HG02973 (cell line): Measurements from ENCODE around the gene METTL26.

ENCODE experiments used
- ATAC-seq: cut with Tn5 transposase; IDR thresholded peaks from one replicate; pipeline ENCODE4 v1.9.1; 2021; ENCODE audit warnings: moderate library complexity; ENCODE audit not compliant: unreplicated experiment

The METTL26 gene

DNA sequence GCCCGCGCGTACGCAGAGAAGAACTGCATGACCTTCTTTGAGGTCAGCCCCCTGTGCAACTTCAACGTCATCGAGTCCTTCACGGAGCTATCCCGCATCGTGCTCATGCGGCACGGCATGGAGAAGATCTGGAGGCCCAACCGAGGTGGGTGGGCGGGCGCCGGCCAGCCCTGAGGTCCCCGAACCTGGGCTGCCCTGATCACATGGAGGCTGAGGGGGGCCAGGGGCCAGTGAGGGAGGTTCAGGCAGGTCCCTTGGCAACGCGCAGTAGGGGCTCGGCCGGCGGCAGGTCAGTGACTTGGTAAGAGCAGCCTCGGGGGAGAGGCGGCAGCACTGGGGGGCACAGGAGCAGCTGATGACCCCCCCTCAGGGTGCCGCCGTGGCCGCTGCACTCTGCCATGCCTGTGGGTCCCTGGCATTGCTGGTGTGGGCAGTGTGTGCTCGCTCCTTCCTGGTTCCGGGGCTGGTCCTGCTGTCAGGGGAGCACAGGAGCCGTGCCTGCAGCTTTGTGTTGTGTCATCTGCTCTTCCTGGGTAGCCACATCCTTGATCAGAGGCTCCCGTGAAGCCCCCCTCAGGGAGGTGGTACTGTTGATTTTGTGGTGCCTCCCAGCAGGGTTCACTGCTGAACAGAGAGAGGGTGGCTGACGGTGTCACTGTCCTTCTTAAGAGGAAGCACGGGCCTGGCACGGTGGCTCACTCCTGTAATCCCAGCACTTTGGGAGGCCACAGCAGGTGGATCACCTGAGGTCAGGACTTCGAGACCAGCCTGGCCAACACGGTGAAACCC is 9.9 kb downstream of the METTL26 start:
- ATAC-seq: no peak

DNA sequence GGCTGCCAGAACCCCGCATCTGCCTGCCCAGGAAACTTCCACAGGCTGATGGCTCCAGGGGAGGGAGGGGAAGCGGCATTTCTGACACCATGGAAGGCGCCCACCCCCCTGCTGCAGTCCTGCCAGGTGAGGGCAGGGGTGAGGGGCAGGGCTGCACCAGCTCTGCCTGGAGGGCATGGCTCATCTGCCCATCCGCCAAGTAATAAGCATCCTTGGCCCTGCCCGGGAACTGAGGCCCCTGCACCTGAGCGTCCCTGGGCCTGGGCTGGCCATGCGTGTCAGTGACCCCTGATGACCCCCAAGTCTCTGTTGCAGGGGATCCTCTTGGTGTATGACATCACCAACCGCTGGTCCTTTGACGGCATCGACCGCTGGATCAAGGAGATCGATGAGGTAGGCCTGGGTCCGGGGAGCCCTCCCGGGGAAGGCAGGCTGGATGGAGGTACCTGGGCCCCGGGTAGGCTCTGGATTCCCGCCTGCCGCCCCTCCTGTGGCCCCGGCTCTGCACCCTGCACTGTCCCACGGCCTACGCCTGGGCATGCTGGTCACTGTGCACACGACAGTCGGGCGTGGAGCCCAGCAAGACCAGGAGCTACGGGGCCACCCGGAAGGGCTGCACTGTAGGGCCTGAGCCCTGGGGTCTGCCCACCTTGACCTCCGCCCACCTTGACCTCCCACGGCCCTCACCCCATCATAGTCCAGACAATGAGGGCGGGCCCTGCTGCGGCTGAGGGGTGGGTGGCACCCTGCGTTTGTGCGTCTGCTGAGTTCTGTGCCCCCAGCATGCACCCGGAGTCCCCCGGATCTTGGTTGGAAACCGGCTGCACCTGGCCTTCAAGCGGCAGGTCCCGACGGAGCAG is 10.8 kb downstream of the METTL26 start:
- ATAC-seq: no peak

DNA sequence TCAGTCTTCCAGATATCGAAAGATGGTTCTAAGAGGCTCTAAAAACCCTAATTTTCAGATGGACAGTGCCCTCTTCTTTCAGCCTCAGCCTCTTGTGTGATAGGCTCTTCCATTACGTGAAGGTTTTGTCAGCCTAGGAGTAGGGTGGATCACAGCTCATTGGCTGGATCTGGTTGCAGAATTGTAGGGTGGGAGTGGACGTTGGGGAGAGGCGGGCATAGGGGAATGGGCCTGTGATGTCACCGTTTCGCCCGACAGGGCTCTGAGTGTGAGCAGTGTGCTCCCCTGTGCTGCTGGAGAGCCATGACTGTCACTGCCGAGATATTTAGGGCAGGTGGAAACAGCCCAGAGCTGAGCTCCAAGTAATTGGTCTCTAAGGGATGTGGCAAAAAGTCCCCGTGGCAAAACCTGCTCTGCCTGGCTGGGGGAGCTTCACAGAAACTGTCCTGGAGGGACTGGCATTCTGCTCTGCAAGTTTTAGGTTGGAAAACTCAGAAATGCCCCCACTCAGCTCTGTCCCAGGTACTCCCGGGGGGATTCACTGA is 11.5 kb downstream of the METTL26 start:
- ATAC-seq: no peak

DNA sequence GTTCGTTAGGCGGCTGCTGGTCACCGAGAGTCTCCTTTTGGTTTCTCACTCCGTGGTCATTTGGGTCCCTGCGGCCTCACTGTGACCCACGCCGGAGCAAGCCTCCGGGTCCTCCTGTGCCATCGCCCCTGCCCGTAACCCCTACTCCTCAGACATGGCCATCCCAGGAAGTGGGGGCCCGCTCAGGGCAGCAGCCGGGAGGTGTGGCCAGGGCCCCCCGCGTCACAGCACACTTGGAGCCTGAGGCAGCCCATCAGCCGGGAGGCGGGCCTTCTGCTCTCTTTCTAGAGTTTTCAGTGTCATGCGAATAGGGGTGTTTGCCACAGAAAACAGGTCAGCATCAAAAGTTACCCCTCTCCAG is 13.2 kb downstream of the METTL26 start:
- ATAC-seq: no peak

DNA sequence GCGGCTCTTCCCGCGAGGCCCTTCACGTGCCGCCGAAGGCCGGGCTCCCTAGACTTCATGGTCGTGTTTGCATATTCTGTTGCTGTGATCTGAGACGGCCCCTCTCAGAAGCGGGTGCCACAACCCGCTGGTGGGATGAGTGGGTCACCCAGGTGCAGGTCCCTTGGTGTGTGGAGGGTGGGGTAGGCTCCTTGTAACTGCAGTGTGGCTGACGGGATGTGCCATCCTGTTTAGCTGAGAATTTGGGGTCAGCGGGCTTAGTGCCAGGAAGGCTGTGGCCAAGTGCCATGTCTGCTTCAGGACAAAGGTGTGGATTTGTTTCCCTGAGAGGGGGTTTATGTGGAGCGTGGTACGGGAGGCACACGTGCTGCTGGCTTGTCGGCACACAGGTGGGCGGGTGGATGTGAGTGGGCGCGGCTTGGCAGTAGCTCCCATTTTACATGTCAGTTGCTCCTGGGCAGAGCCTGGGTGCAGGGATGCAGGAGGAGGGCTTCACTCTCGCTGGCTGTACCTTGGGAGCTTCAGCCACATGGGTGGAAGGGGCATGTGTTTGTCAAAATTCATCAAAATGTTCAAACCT is 14.5 kb downstream of the METTL26 start:
- no peak for ATAC-seq

DNA sequence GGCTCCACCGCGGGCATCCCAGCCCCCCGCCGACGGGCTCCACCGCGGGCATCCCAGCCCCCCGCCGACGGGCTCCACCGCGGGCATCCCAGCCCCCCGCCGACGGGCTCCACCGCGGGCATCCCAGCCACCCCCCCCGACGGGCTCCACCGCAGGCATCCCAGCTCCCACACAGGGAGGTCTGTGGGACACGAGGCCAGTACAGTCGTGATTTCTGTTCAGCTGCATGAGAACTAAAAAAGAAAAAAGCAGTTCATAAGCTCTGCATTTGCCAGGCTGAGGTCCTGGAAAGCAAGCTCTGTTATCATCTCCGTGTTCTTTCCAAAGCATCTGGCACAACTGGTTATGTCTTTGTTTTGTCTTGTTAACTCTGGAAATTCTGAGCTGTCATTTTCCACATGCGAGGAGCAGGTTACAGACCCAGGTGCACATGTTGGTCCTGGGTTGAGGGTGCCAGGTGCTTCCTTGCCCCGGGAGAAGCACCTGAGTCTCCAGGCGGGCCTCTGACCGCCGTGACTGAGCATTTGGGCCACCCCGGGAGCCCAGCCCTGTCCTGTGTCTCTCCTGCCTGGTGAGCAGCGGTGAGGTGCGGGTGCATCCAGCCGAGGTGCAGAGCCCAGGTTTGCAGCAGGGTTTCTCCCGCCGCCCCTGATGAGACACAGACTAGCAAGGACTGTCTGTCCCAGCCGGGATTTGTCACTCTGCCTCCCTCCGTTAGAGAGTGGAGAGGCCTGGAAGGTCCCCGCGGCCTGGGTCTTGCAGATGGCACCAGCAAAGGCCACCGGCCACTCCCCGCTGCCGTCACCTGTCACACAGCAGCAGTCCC is 15.2 kb downstream of the METTL26 start:
- ATAC-seq: no peak

DNA sequence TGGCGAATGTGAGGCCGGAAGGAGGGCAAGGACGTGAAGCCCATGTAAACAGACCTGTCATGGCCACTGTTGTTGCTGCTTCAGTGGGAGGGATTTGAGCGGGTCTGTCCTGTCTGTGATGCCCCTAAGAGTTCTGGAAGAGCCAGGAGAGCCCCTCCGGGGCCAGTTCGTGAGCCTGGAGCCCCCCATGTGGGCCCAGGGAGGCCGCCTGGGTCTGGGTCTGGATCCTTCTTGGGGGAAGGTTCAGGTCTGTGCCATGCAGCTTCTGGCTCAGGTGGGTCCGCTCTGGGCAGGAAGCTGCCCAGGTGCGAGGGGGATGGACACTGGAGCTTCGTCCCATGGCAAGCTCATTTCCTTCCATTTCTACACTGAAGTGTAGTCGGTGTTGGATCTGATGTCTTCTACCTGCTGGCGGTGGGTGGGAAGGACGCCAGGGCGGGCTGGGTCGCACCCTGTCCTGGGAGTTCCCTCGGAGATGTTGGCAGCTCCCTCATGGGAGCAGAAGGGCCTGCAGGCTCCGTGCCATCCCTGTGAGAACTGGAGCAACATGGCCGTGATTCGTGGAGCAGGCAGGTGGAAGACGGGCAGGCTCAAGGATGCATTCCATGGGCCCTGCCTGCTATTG is 16.5 kb downstream of the METTL26 start:
- no peak for ATAC-seq

DNA sequence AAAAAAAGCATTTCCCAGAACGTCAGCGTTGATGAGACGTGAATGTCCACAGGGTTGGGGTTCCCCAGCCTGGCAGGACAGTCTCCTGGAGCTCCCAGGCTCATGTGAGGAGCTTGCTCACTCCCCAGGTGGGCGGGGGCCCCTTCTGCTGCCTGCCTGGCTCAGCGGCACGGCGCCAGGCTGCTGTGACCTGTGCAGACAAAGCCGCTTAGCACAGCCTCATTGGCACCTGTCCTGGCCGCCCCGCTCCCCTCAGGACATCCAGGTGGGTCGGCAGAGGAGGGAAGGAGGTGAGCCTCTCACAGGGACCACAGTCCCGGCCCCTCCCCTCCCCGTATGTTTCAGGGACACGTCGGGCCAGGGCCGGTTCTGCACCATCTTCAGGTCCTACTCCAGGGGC is 18.2 kb downstream of the METTL26 start:
- no peak for ATAC-seq

DNA sequence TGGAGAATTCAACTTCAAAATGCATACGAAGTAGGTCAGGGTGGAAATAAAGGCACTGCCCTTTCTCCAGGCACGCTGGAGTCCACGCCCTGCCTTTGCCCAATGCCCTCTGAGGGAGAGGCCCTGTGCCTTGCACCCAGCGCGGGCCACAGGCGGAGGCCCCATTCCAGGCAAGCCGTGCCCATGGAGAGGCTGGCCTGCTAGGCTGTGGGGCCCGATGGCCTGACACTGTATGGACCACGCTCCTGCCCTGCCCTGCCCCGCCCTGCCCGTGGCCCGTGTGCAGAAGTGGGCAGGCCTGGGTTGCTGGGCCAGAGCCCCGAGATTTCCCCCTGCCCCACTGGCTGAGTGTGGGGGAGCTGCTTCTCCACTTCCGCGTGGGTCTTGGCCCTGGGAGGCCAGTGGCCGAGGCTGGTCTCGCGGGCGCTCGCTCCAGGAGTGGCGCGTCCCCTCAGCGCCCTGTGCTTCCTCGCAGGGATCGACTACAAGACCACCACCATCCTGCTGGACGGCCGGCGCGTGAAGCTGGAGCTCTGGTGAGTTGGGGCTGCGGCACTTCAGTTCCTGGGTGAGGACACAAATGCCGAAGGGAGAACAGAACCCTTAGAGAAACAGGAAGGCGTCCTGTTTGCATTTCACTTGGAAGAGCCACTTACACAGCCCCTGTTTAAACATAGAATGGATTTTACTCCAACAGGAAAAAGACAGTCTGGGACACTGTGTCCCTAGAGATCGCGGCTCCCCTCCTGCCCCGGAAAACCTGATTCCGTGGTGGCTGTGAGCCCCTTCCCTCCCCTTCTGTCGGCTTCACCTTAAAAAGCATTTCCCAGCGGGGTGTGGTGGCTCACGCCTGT is 19.1 kb downstream of the METTL26 start:
- no peak for ATAC-seq

DNA sequence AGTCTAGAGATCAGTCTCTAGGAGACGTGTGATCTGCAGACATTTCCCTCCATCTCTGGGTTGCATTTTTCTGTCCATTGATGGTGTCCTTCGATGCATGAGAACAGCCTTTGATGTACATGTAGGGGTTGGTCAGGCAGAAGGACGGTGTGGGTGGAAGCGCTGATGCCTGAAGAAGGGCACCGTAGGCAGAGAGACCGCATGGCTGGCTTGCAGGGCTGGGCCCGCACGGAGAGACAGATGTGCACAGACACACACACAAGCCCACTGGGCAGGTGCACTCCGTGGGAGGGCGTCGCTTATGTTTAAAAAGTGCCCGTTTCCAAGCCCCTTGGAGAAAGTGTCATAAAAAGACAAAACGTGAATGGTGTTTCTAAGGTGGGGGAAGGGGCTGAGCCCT is 21.0 kb downstream of the METTL26 start:
- no peak for ATAC-seq

DNA sequence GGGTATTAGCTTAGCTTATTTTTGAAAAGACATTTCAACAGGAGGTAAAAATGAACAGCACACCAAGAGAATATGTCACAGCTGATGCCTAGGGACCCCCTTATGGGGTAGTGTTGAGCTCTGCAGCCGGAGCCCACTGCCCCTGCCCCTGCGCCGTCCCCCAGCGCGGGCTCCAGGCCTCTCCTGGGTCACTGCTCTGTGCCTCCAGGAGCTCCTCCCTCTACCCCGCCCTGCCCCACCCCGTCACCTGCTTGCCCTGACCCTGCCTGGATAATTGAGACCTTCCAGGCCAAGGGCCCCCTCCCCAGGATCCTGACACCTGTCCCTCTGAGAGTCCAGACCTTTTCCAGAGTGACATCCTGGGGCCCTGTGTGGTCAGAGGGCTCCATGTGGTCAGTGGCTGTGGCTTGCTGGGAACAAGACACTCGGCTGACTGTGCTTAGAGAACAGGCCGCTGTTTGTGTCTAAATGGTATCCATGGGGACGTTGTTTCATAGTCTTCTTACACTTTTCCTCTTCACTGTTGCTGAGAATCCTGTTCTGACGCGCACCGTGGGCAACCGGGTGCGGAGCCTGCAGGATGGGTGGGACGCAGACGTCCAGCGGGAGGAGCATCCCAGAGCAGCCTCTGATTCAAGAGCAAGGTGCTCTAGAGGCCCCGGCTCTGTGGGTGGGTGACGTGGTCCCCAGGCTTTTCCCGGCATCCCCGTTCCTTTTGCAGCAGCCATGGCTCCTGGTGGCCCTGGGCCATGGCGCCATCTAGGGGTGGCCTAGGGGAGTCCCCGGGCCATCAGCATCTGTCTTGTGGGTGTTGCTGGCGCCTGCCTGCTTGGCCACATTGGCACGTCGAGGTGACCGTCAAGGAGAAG is 25.4 kb downstream of the METTL26 start:
- no peak for ATAC-seq

DNA sequence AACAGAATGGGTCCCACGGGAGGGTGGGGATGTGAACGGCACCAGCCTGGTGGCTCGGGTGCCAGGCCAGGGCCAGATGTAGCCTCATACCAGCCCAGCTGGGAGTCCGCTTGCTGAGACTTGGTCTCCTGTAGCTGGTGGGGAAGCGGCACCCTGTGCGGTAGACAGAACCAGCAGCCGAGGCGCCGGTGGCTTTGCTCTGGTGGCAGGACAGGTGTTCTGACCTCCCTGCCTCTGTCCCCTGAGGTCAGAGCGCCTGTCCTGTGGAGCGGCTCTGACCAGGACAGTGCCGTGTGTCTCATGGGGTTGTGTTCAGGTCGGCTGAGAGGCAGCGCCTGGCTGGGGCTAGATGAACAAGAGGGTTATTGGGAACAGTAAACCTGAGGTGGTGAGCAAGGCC is 26.1 kb downstream of the METTL26 start:
- ATAC-seq: no peak

DNA sequence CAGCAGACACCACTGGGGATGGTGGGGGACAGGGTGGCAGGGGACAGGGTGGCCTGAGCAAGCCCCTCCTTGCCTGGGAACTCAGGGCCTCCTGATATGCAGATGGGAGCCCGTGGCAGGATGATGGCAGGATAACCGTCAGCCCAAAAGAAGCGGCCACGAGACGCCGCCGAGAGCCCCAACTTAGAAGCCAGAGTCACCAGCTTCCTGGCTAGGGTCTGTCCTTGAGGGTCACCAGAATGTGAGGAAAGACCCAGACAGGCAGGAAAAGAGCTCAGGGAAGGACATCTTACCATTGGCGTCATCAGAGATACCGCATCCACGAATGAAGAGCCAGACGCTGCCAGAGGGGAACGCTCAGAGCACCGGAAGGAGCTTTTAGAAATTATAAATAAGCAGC is 26.8 kb downstream of the METTL26 start:
- no peak for ATAC-seq

DNA sequence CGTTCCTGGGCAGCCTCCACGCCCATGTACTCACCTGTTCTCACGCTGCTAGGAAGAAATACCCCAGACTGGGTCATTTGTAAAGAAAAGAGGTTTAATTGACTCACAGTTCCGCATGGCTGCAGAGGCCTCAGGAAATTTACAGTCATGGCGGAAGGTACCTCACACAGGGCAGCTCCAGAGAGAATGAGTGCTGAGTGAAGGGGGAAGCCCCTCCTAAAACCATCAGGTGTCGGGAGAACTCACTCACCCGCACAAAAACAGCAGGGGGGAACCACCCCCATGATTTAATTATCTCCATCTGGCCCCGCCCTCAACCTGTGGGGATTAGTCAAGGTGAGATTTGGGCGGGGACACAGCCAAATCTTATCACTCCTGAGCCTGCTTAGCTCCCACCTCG is 28.1 kb downstream of the METTL26 start:
- no peak for ATAC-seq

DNA sequence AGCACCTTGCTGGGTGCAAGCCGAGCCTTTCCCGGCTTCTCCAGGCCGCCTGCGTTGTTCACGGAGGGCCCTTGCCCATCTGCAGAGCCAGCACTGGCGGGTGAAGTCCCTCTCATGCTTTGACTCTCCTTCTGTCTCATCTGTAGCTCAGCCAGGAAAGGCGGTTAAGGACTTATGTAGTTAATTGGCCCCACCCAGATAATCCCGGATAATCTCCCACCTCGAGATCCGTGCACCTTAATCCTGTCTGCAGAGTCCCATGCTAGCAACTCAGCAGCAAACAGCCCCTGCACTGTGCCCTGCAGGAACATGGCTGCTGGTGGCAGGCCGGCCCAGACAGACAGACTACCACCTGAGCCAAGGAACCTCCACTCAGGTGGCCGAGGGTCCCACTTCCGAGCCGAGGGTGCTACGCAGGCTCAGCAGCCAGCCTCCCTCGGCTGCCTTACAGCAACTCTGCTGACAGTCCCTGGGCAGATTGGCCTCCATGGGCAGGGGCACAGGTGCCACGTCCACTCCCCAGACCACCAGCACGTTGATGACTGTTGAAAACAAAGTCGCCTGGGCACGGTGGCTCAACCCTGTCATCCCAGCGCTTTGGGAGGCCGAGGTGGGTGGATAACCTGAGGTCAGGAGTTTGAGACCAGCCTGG is 29.3 kb downstream of the METTL26 start:
- no peak for ATAC-seq

DNA sequence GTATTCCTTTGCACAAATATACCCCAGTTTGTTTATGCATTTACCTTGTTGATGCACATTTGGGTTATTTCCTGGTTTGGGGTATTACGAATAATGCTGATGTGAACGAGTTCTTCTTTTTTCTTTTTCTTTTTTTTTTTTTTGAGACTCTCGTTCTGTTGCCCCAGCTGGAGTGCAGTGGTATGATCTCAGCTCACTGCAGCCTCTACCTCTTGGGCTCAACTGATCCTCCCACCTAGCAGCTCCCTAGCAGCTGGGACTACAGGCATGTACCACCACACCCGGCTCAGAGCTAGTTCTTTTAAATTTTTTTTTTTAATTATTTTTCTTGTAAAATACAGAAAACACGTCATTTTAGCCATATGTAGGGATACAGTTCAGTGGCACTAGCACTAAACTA is 32.2 kb downstream of the METTL26 start:
- no peak for ATAC-seq

DNA sequence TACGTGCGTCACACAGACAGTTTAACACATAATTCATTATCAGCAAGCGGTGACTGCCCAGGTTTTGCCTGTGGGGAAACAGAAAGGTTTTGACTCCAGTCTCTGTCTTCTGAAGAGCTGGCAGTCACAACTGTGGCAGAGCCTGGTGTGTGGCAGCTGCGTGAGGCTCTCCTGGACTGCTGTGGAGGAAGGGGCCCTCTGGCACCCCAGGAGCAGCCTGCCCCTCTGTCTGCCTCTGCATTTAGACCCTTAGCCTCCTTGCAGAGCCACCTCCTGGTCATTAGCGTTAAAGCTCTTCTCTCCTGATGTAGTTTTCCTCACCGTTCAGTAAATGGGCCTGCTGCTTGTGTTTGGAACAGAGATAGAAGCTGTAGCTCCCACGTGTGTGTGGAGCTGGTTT is 35.3 kb downstream of the METTL26 start:
- no peak for ATAC-seq
